ENCODE measurements around the gene DGKQ. TPM values are rescaled to one million over a fixed set of nuclear protein-coding genes. Genes with fewer than 3 reads are reported as not detected.
"Not testable (repeated sequence)": the region's sequence is repeated elsewhere in the genome, so short reads cannot be mapped to it uniquely, and the experiment has no call there.

DGKQ gene
- total RNA-seq, 1 donor from 2014 or later = 19.8 TPM

GRCh38 chr4:982814-983213 is 9.4 kb upstream of the DGKQ start:
- no peak for DNase-seq (ENCODE audit: extremely low read depth, low read depth, low spot score)

- no peak for DNase-seq (ENCODE audit: extremely low read depth, low read depth, low spot score)
These were observed 8.9 kb upstream of the DGKQ start for GRCh38 chr4:982291-982690.

- no peak for DNase-seq (ENCODE audit: extremely low read depth, low read depth, low spot score)
These were observed 5.8 kb upstream of the DGKQ start for GRCh38 chr4:978957-979701.

- not testable (repeated sequence) for DNase-seq (ENCODE audit: extremely low read depth, low read depth, low spot score)
These were observed 2.6 kb upstream of the DGKQ start for GRCh38 chr4:976016-976415.

- DNase-seq (ENCODE audit: extremely low read depth, low read depth, low spot score) = no peak
These were observed 1.3 kb upstream of the DGKQ start for GRCh38 chr4:974668-975067.

- DNase-seq (ENCODE audit: extremely low read depth, low read depth, low spot score) = no peak
These were observed 531 bp downstream of the DGKQ start for GRCh38 chr4:972651-973424.

GRCh38 chr4:971666-972500 is 1.5 kb downstream of the DGKQ start:
- no peak for DNase-seq (ENCODE audit: extremely low read depth, low read depth, low spot score)

GRCh38 chr4:970854-971520 is 2.4 kb downstream of the DGKQ start:
- DNase-seq (ENCODE audit: extremely low read depth, low read depth, low spot score) = no peak

- DNase-seq (ENCODE audit: extremely low read depth, low read depth, low spot score) = no peak
These were observed 3.2 kb downstream of the DGKQ start for GRCh38 chr4:970046-970745.

GRCh38 chr4:968621-969394 is 4.6 kb downstream of the DGKQ start:
- no peak for DNase-seq (ENCODE audit: extremely low read depth, low read depth, low spot score)

GRCh38 chr4:968221-968620 is 5.1 kb downstream of the DGKQ start:
- DNase-seq (ENCODE audit: extremely low read depth, low read depth, low spot score) = no peak

- no peak for DNase-seq (ENCODE audit: extremely low read depth, low read depth, low spot score)
These were observed 6.0 kb downstream of the DGKQ start for GRCh38 chr4:967113-968104.

GRCh38 chr4:966266-967112 is 6.9 kb downstream of the DGKQ start:
- no peak for DNase-seq (ENCODE audit: extremely low read depth, low read depth, low spot score)

GRCh38 chr4:965766-966134 is 7.6 kb downstream of the DGKQ start:
- DNase-seq (ENCODE audit: extremely low read depth, low read depth, low spot score) = no peak

- DNase-seq (ENCODE audit: extremely low read depth, low read depth, low spot score) = no peak
These were observed 8.2 kb downstream of the DGKQ start for GRCh38 chr4:965048-965765.

- DNase-seq (ENCODE audit: extremely low read depth, low read depth, low spot score) = no peak
These were observed 8.9 kb downstream of the DGKQ start for GRCh38 chr4:964346-965025.

Data from glomerular endothelial cell (primary cell).